CD14-positive monocyte (primary cell): Measurements from ENCODE around the gene LARP4B. TPM values are rescaled to one million over a fixed set of nuclear protein-coding genes. Genes with fewer than 3 reads are reported as not detected.
"Not testable (repeated sequence)": the region's sequence is repeated elsewhere in the genome, so short reads cannot be mapped to it uniquely, and the experiment has no call there.

Experiments
- DNase-seq, 3 donors: peaks; one replicate each; pipeline ENCODE4 v3.0.0-alpha.2; 2011 to 2022
- H2AFZ ChIP-seq: 2 replicates; pipeline ENCODE4 v1.6.0; 2012; ENCODE audit warnings: mild to moderate bottlenecking, low read depth, low read length, inconsistent platforms; ENCODE audit not compliant: insufficient read depth, poor library complexity, severe bottlenecking
- H3K27ac ChIP-seq, 2 donors: 1 replicate in 1 of 2; 2 replicates in 1 of 2; pipeline ENCODE4 v1.5.1; 2012 to 2013; ENCODE audit warnings: low read length in 2 of 2, control low read depth in 1 of 2, inconsistent platforms in 1 of 2, low read depth in 1 of 2, mild to moderate bottlenecking in 1 of 2
- H3K27me3 ChIP-seq, 2 donors: one replicate each; pipeline versions ENCODE4 v1.6.0 to v1.6.1; 2011 to 2013; ENCODE audit warnings: low read length in 2 of 2; ENCODE audit not compliant: control insufficient read depth in 2 of 2, insufficient read depth in 2 of 2
- H3K36me3 ChIP-seq, 2 donors: replicated peaks in 1 of 2; 1 replicate in 1 of 2; 2 replicates in 1 of 2; pipeline versions ENCODE4 v1.5.1 to v1.6.1; 2012 to 2013; ENCODE audit warnings: low read length in 2 of 2, control low read depth in 1 of 2, inconsistent platforms in 1 of 2, mild to moderate bottlenecking in 1 of 2; ENCODE audit not compliant: insufficient read depth in 2 of 2, control insufficient read depth in 1 of 2
- H3K4me1 ChIP-seq, 2 donors: 1 replicate in 1 of 2; 2 replicates in 1 of 2; pipeline versions ENCODE4 v1.5.1 to v1.6.1; 2012 to 2013; ENCODE audit warnings: low read length in 2 of 2, control low read depth in 1 of 2, inconsistent platforms in 1 of 2, mild to moderate bottlenecking in 1 of 2, moderate library complexity in 1 of 2; ENCODE audit not compliant: insufficient read depth in 2 of 2, control insufficient read depth in 1 of 2
- H3K4me2 ChIP-seq: replicated peaks from 2 replicates; pipeline ENCODE3; 2012; ENCODE audit warnings: low read length, moderate library complexity, mild to moderate bottlenecking; ENCODE audit not compliant: poor library complexity, severe bottlenecking; ENCODE audit errors: extremely low read depth
- H3K4me3 ChIP-seq, 3 experiments: fragments of 200-600 bp in 1 of 3; sonication (generic) in 1 of 3; replicated peaks in 1 of 3; 1 replicate in 2 of 3; 2 replicates in 1 of 3; pipeline ENCODE4 v1.5.1; 2011 to 2013; ENCODE audit warnings: low read length in 3 of 3, mild to moderate bottlenecking in 3 of 3, control low read depth in 2 of 3, low read depth in 2 of 3, inconsistent platforms in 1 of 3, moderate library complexity in 1 of 3
- H3K79me2 ChIP-seq: 2 replicates; pipeline ENCODE4 v1.6.0; 2012; ENCODE audit warnings: mild to moderate bottlenecking, control low read depth, inconsistent platforms, low read length, moderate library complexity; ENCODE audit not compliant: insufficient read depth
- H3K9ac ChIP-seq: 2 replicates; pipeline ENCODE4 v1.6.0; 2017; ENCODE audit warnings: low read length, mild to moderate bottlenecking; ENCODE audit not compliant: insufficient read depth, poor library complexity, severe bottlenecking
- H3K9me3 ChIP-seq, 2 donors: replicated peaks in 1 of 2; 1 replicate in 1 of 2; 2 replicates in 1 of 2; pipeline versions ENCODE4 v1.5.1 to v1.6.1; 2012 to 2013; ENCODE audit warnings: low read length in 2 of 2, control low read depth in 1 of 2; ENCODE audit not compliant: control insufficient read depth in 1 of 2, insufficient read depth in 1 of 2
- H4K20me1 ChIP-seq: 2 replicates; pipeline ENCODE4 v1.6.0; 2012; ENCODE audit warnings: mild to moderate bottlenecking, low read length, control low read depth, moderate library complexity; ENCODE audit not compliant: insufficient read depth
- H3K27ac Mint-ChIP-seq, 7 donors: one replicate each; pipeline ENCODE4 v1.8.0; 2020; ENCODE audit warnings: mild to moderate bottlenecking in 7 of 7, mixed read lengths in 7 of 7, moderate library complexity in 6 of 7, inconsistent platforms in 2 of 7
- H3K27me3 Mint-ChIP-seq, 3 donors: one replicate each; pipeline ENCODE4 v1.8.0; 2021 to 2022; ENCODE audit warnings: low read depth in 3 of 3, mild to moderate bottlenecking in 3 of 3, mixed read lengths in 3 of 3, moderate library complexity in 3 of 3, inconsistent platforms in 1 of 3
- H3K36me3 Mint-ChIP-seq, 2 donors: one replicate each; pipeline ENCODE4 v1.8.0; 2020; ENCODE audit warnings: mixed read lengths in 2 of 2, inconsistent platforms in 1 of 2, mild to moderate bottlenecking in 1 of 2
- H3K4me1 Mint-ChIP-seq: one replicate; pipeline ENCODE4 v1.8.0; 2020; ENCODE audit warnings: mild to moderate bottlenecking, mixed read lengths
- H3K4me3 Mint-ChIP-seq, 2 donors: one replicate each; pipeline ENCODE4 v1.8.0; 2020; ENCODE audit warnings: mild to moderate bottlenecking in 2 of 2, mixed read lengths in 2 of 2, moderate library complexity in 1 of 2
- H3K9me3 Mint-ChIP-seq, 7 donors: one replicate each; pipeline ENCODE4 v1.8.0; 2020 to 2022; ENCODE audit warnings: mixed read lengths in 7 of 7, mild to moderate bottlenecking in 6 of 7, moderate library complexity in 6 of 7, inconsistent platforms in 2 of 7
- WGBS: methylation state at CpG from one replicate; pipeline ENCODE4 v1.1.5; 2013; ENCODE audit warnings: missing lambda C conversion rate; ENCODE audit not compliant: insufficient coverage; 5-methylcytosine and 5-hydroxymethylcytosine counted together
- intact Hi-C, 2 donors: fragments of 100-400 bp; cut with micrococcal nuclease; formaldehyde crosslinking; loops; one replicate each; pipeline versions ENCODE4 v1.15.0 to v1.15.1; 2023
- polyA plus RNA-seq, 3 donors: library from polyadenylated mRNA; depleted of rRNA in 1 of 3; unstranded in 2 of 3; stranded (reverse) in 1 of 3; fragments of 300-500 nt in 2 of 3; fragments of >200 nt in 1 of 3; fragmentation: Illumina TruSeq in 2 of 3; gene quantifications; 1 replicate in 2 of 3; 2 replicates in 1 of 3; pipeline ENCODE4 v1.2.3, GENCODE V29; 2012 to 2021
- TF ChIP-seq, protein P1 (sequence below): fragments of 200-600 bp; IDR thresholded peaks from one replicate; pipeline ENCODE4 v1.8.0; 2022; ENCODE audit warnings: antibody characterized with exemption, mild to moderate bottlenecking

Gene LARP4B
- polyA plus RNA-seq, 3 donors = 17.2 to 52.3 (median 33.0) TPM

DNA sequence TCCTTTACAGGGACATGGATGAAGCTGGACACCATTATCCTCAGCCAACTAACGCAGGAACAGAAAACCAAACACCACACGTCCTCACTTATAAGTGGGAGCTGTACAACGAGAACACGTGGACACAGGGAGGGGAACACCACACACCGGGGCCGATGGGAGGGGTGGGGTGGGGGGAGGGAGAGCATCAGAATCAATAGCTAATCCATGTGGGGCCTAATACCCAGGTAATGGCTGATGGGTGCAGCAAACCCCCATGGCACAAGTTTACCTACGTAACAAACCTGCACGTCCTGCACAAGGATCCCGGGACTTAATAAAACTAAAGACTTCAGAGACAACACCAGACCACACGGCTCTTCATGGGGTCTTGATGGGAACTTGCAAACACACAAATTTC is 159.9 kb downstream of the LARP4B start:
- Mint-ChIP-seq H3K36me3 (no peaks in the 10 kb centered on the region), H3K4me3 (no peak overlapping the region), H3K9me3 (peaks cover 18 to 40% (median 36%) of the 10 kb centered on the region in 7 donors), H3K4me1 (no peaks in the 10 kb centered on the region), H3K27me3 (peaks cover 13 to 44% (median 25%) of the 10 kb centered on the region in 3 donors), H3K27ac (no peak overlapping the region)
- Histone ChIP-seq H3K27me3 (peaks cover 3 to 4% of the 10 kb centered on the region in 2 donors), H3K79me2 (no peaks in the 10 kb centered on the region), H3K9ac (no peak overlapping the region), H4K20me1 (no peaks in the 10 kb centered on the region), H3K4me3 (no peak overlapping the region), H2AFZ (no peak overlapping the region), H3K4me1 (no peaks in the 10 kb centered on the region), H3K27ac (no peak overlapping the region), H3K36me3 (no peaks in the 10 kb centered on the region), H3K9me3 (peaks cover 21 to 29% of the 10 kb centered on the region in 2 donors), H3K4me2 (no peak overlapping the region)
- TF ChIP-seq, protein P1, sequence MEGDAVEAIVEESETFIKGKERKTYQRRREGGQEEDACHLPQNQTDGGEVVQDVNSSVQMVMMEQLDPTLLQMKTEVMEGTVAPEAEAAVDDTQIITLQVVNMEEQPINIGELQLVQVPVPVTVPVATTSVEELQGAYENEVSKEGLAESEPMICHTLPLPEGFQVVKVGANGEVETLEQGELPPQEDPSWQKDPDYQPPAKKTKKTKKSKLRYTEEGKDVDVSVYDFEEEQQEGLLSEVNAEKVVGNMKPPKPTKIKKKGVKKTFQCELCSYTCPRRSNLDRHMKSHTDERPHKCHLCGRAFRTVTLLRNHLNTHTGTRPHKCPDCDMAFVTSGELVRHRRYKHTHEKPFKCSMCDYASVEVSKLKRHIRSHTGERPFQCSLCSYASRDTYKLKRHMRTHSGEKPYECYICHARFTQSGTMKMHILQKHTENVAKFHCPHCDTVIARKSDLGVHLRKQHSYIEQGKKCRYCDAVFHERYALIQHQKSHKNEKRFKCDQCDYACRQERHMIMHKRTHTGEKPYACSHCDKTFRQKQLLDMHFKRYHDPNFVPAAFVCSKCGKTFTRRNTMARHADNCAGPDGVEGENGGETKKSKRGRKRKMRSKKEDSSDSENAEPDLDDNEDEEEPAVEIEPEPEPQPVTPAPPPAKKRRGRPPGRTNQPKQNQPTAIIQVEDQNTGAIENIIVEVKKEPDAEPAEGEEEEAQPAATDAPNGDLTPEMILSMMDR = no peak
- WGBS = 92% methylated on average over 4 of the region's 10 CpGs
- no peak for DNase-seq
- intact Hi-C loops = no loop called here

DNA sequence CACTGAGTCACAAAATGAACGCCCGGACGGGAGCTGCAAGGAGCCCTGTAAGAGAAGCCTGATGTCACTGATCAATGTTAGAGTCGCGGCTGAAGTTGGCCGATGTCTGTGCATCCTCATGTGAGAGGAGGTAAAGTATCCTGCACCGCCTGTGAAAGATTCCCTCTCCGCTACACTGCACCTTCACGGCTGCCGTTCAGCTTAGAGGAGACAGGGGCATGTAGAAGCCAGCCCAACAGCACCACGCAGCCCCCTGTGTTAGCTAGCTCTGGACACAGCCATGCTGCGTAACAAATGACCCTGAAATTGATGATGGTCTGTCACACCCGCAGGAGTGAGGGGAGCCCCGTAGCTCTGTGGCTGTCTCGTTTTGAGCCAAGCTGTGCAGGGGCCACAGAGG is 160.5 kb downstream of the LARP4B start:
- Histone ChIP-seq H3K4me3 (no peak overlapping the region), H2AFZ (no peak overlapping the region), H4K20me1 (no peaks in the 10 kb centered on the region), H3K4me1 (no peaks in the 10 kb centered on the region), H3K4me2 (no peak overlapping the region), H3K27ac (no peak overlapping the region), H3K9me3 (peaks cover 21 to 29% of the 10 kb centered on the region in 2 donors), H3K27me3 (peaks cover 3 to 4% of the 10 kb centered on the region in 2 donors), H3K36me3 (no peaks in the 10 kb centered on the region), H3K79me2 (no peaks in the 10 kb centered on the region), H3K9ac (no peak overlapping the region)
- DNase-seq = no peak
- H3K9me3 Mint-ChIP-seq = peaks cover 18 to 41% (median 36%) of the 10 kb centered on the region in 7 donors
- no peaks in the 10 kb centered on the region for H3K36me3 Mint-ChIP-seq
- H3K4me3 Mint-ChIP-seq = no peak overlapping the region
- TF ChIP-seq, protein P1 = no peak
- 100% methylated on average over 6 of the region's 15 CpGs for WGBS
- H3K27ac Mint-ChIP-seq = no peak overlapping the region
- H3K27me3 Mint-ChIP-seq = peaks cover 13 to 40% (median 25%) of the 10 kb centered on the region in 3 donors
- intact Hi-C loops = no loop called here
- no peaks in the 10 kb centered on the region for H3K4me1 Mint-ChIP-seq

DNA sequence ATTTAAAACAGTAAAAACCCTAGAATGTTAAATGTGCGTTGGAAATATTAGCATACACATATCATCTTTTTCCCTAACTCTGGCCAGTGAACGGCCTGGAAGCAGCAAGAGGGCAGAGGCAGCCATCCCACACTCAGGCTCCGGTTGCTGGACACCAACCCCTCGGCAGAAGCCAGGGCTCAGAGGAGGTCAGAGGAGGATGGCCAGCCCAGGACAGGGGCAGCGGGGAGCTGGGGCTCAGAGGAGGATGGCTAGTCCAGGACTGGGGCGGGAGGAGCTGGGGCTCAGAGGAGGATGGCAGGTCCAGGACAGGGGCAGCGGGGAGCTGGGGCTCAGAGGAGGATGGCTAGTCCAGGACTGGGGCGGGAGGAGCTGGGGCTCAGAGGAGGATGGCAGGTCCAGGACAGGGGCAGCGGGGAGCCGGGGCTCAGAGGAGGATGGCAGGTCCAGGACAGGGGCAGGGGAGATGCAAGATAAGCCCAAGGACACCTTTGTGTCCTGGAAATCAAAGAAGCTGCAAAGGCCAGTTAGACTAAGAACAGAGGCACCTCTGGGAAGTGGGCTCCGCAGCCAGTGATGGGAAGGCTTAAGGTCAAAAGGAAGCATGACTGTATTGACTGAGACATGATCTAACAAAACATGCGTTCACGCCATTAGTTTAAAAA is 161.3 kb downstream of the LARP4B start:
- not testable (repeated sequence) for H3K79me2 ChIP-seq

More for the DNA sequence above, 161.3 kb downstream of the LARP4B start:
- H3K9ac ChIP-seq, intact Hi-C loops, H3K36me3 ChIP-seq, H3K4me2 ChIP-seq, H3K4me3 ChIP-seq, H3K36me3 Mint-ChIP-seq, DNase-seq, H3K4me1 ChIP-seq, H3K27ac Mint-ChIP-seq, H4K20me1 ChIP-seq, H3K27ac ChIP-seq, H2AFZ ChIP-seq, H3K4me3 Mint-ChIP-seq, H3K27me3 ChIP-seq, H3K4me1 Mint-ChIP-seq: not testable (repeated sequence)
- peaks cover 21 to 29% of the 10 kb centered on the region in 2 donors for H3K9me3 ChIP-seq
- 98% methylated on average over 9 of the region's 13 CpGs for WGBS
- Mint-ChIP-seq H3K27me3 (peaks cover 13 to 43% (median 23%) of the 10 kb centered on the region in 3 donors), H3K9me3 (peaks cover 20 to 44% (median 40%) of the 10 kb centered on the region in 7 donors)
